GM19025 (cell line): ENCODE results near the gene RABL2B.
A peak's percentile ranks its signal among the peaks of the same experiment; 100 is the strongest.
"Not testable (repeated sequence)": the region's sequence is repeated elsewhere in the genome, so short reads cannot be mapped to it uniquely, and the experiment has no call there.

Experiments used
- ATAC-seq: cut with Tn5 transposase; IDR thresholded peaks from one replicate; pipeline ENCODE4 v1.9.1; 2021; ENCODE audit warnings: mild to moderate bottlenecking, low read depth, moderate library complexity; ENCODE audit not compliant: unreplicated experiment

The RABL2B gene

GRCh38 chr22:50783033-50783879 lies at the start of gene RABL2B:
TSS of gene RABL2B (minus strand) at chr22:50783636. CDS start at chr22:50782294, 1,342 bp downstream.
- peak; percentile 95 for ATAC-seq

GRCh38 chr22:50786936-50787335 lies 3.5 kb upstream of the RABL2B start:
- not testable (repeated sequence) for ATAC-seq

- not testable (repeated sequence) for ATAC-seq
Measured at GRCh38 chr22:50785289-50785688, 1.9 kb upstream of the RABL2B start.

GRCh38 chr22:50783880-50784276 lies 442 bp upstream of the RABL2B start:
- ATAC-seq, result peak; percentile 12

- ATAC-seq, result not testable (repeated sequence)
Measured at GRCh38 chr22:50782253-50782652, 1.2 kb downstream of the RABL2B start.

- not testable (repeated sequence) for ATAC-seq
Measured at GRCh38 chr22:50780244-50780643, 3.2 kb downstream of the RABL2B start.

GRCh38 chr22:50777631-50778030 lies 5.8 kb downstream of the RABL2B start:
- not testable (repeated sequence) for ATAC-seq

GRCh38 chr22:50775132-50775531 lies 8.3 kb downstream of the RABL2B start:
- not testable (repeated sequence) for ATAC-seq

- ATAC-seq, result not testable (repeated sequence)
Measured at GRCh38 chr22:50764288-50764687, 19.1 kb downstream of the RABL2B start.

- ATAC-seq, result not testable (repeated sequence)
Measured at GRCh38 chr22:50761829-50762228, 21.6 kb downstream of the RABL2B start.

GRCh38 chr22:50759597-50760341 lies 23.7 kb downstream of the RABL2B start:
- ATAC-seq, result not testable (repeated sequence)

- ATAC-seq, result not testable (repeated sequence)
Measured at GRCh38 chr22:50756949-50757491, 26.4 kb downstream of the RABL2B start.

- not testable (repeated sequence) for ATAC-seq
Measured at GRCh38 chr22:50756406-50756805, 27.0 kb downstream of the RABL2B start.

GRCh38 chr22:50755251-50755650 lies 28.2 kb downstream of the RABL2B start:
- not testable (repeated sequence) for ATAC-seq

- not testable (repeated sequence) for ATAC-seq
Measured at GRCh38 chr22:50749302-50750074, 33.9 kb downstream of the RABL2B start.

- ATAC-seq, result not testable (repeated sequence)
Measured at GRCh38 chr22:50748630-50749029, 34.8 kb downstream of the RABL2B start.

- not testable (repeated sequence) for ATAC-seq
Measured at GRCh38 chr22:50747521-50747920, 35.9 kb downstream of the RABL2B start.

GRCh38 chr22:50744424-50744823 lies 39.0 kb downstream of the RABL2B start:
- not testable (repeated sequence) for ATAC-seq

- ATAC-seq, result not testable (repeated sequence)
Measured at GRCh38 chr22:50740714-50741113, 42.7 kb downstream of the RABL2B start.

- no peak for ATAC-seq
Measured at GRCh38 chr22:50739894-50740293, 43.5 kb downstream of the RABL2B start.
